B cell (primary cell): Measurements from ENCODE around the gene FSIP1.

ENCODE experiments used
- CTCF ChIP-seq: fragments of 200-600 bp; IDR thresholded peaks from one replicate; pipeline ENCODE4 v1.8.0; 2022; ENCODE audit warnings: antibody characterized with exemption, mild to moderate bottlenecking
- EZH2 ChIP-seq: IDR thresholded peaks from 2 replicates; pipeline ENCODE4 v1.6.1; 2012; ENCODE audit warnings: borderline replicate concordance, low read depth, mild to moderate bottlenecking, moderate library complexity, low read length; ENCODE audit not compliant: insufficient read depth, poor library complexity, severe bottlenecking

DNA sequence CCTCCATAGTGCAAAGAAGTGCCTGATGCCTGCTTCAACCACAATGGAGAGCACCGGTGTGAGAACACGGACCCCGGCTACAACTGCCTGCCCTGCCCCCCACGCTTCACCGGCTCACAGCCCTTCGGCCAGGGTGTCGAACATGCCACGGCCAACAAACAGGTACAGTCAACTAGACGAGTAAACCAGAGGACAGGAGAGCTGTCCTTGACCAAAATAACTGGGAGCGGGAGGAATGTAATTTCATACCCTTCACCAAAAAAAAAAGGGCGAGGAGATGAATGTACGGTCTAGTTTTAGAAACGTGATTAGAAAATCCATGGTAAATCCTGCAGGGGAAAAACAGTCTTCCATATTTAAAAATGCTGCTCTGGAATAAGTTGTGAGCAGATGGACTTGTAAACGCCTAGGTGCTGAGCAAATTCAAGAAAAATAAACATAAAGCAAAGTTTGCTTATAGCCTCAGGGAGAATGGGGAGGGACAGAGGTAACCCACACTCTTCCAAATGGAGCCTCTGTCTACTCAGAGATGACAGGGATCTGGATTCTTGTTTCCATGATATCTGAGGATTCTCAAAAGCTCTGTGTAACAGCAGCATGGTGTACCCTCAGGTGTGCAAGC is 193.3 kb downstream of the FSIP1 start:
- TF ChIP-seq CTCF, result no peak
- TF ChIP-seq EZH2, result no peak
